Measurements from ENCODE around the gene PAX3. TPM values are rescaled to one million over a fixed set of nuclear protein-coding genes. Genes with fewer than 3 reads are reported as not detected.

The PAX3 gene
- total RNA-seq, 1 experiment from 2014 or later: not detected

DNA sequence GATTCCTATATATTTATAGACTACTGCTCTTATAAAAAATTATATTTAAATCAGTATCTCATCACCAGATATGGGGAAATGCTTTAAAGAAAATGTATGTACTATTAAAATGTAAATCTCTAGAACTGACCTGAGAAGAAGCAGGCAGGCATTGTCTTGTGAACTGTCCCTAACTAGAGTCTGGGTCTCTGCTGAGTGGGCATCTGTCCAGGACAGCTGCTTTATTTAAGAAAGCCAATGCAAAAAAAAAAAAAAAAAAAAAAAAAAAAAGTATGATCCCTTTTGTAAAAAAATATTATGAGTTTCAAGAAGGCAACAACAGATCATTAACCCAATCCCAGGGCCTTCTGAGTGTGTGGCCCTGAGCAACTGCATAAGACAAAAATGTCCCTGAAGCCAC, 66.0 kb downstream of the PAX3 start:
- no peaks in the 10 kb centered on the region for H3K36me3 ChIP-seq (ENCODE audit: control insufficient read depth in 1 of 2, insufficient read depth in 2 of 2, low read length in 2 of 2)
- CTCF ChIA-PET: no interaction called here
- no peak overlapping the region for H3K4me2 ChIP-seq (ENCODE audit: low read length)
- DNase-seq (ENCODE audit: low read depth, low spot score): no peak
- RAD21 ChIA-PET (ENCODE audit: low non-redundant PET in 1 of 2, low total read pairs in 2 of 2, uncharacterized antibody in 2 of 2, unreplicated experiment in 2 of 2): no interaction called here
- H3K79me2 ChIP-seq (ENCODE audit: insufficient read depth, low read length): no peaks in the 10 kb centered on the region
- no peak overlapping the region for H3K9ac ChIP-seq (ENCODE audit: low read length)
- TF ChIP-seq EZH2 (IDR thresholded peaks at IDR 0.05): no peak
- TF ChIP-seq SP1 (IDR thresholded peaks at IDR 0.05; ENCODE audit: low read depth): no peak
- TF ChIP-seq ELF1 (IDR thresholded peaks at IDR 0.05; ENCODE audit: borderline replicate concordance, low read depth): no peak
- no peak for TF ChIP-seq ZNF274 (IDR thresholded peaks at IDR 0.05; ENCODE audit: low read depth, low read length)
- TF ChIP-seq JUND (IDR thresholded peaks at IDR 0.05): no peak
- no peak for TF ChIP-seq POLR2A (IDR thresholded peaks at IDR 0.05; ENCODE audit: borderline replicate concordance, extremely low read depth, insufficient read depth, insufficient read length)
- TF ChIP-seq, protein P1, sequence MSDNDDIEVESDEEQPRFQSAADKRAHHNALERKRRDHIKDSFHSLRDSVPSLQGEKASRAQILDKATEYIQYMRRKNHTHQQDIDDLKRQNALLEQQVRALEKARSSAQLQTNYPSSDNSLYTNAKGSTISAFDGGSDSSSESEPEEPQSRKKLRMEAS (IDR thresholded peaks at IDR 0.05): no peak
- TF ChIP-seq TCF7L2 (IDR thresholded peaks at IDR 0.05; ENCODE audit: borderline replicate concordance, extremely low read depth, insufficient read depth, insufficient read length): no peak
- TF ChIP-seq YY1 (IDR thresholded peaks at IDR 0.05; ENCODE audit: extremely low read depth, insufficient replicate concordance, low read depth, low read length): no peak
- TF ChIP-seq CBX3 (IDR thresholded peaks at IDR 0.05; ENCODE audit: low read depth): no peak
- no peak overlapping the region for H2AFZ ChIP-seq (ENCODE audit: low read depth, low read length, poor library complexity, severe bottlenecking)
- no peaks in the 10 kb centered on the region for H3K9me3 ChIP-seq (ENCODE audit: control insufficient read depth in 1 of 2, insufficient read depth in 1 of 2, low read depth in 1 of 2, low read length in 2 of 2)
- ATAC-seq: no peak
- POLR2A ChIA-PET: no interaction called here
- no peaks in the 10 kb centered on the region for H3K4me1 ChIP-seq (ENCODE audit: control insufficient read depth in 1 of 2, insufficient read depth in 2 of 2, low read length in 2 of 2)
- BruUV-seq (replicated peaks): no TSS peak
- H4K20me1 ChIP-seq (ENCODE audit: insufficient read depth): no peaks in the 10 kb centered on the region
- H3K27ac ChIP-seq (ENCODE audit: low read depth, low read length): no peak overlapping the region
- no peak overlapping the region for H3K4me3 ChIP-seq (replicated peaks in 1 of 2; ENCODE audit: low read depth in 1 of 2, low read length in 2 of 2)
- H3K9me2 ChIP-seq (ENCODE audit: insufficient read depth): no peaks in the 10 kb centered on the region
- peaks cover 40% of the 10 kb centered on the region for H3K27me3 ChIP-seq (ENCODE audit: insufficient read depth, low read length)
- intact Hi-C loops (cut with micrococcal nuclease): no loop called here

GRCh38 chr2:222232372-222232771, 66.4 kb downstream of the PAX3 start:
- no peak overlapping the region for H3K9ac ChIP-seq (ENCODE audit: low read length)
- ChIA-PET POLR2A (no interaction called here), CTCF (no interaction called here), RAD21 (ENCODE audit: low non-redundant PET in 1 of 2, low total read pairs in 2 of 2, uncharacterized antibody in 2 of 2, unreplicated experiment in 2 of 2) (no interaction called here)
- H3K36me3 ChIP-seq (ENCODE audit: control insufficient read depth in 1 of 2, insufficient read depth in 2 of 2, low read length in 2 of 2): no peaks in the 10 kb centered on the region
- H3K79me2 ChIP-seq (ENCODE audit: insufficient read depth, low read length): no peaks in the 10 kb centered on the region
- no peaks in the 10 kb centered on the region for H3K9me3 ChIP-seq (ENCODE audit: control insufficient read depth in 1 of 2, insufficient read depth in 1 of 2, low read depth in 1 of 2, low read length in 2 of 2)
- no peak for DNase-seq (ENCODE audit: low read depth, low spot score)
- no peak overlapping the region for H3K4me3 ChIP-seq (replicated peaks in 1 of 2; ENCODE audit: low read depth in 1 of 2, low read length in 2 of 2)
- no peak for ATAC-seq
- H4K20me1 ChIP-seq (ENCODE audit: insufficient read depth): no peaks in the 10 kb centered on the region
- H3K4me2 ChIP-seq (ENCODE audit: low read length): no peak overlapping the region
- no peaks in the 10 kb centered on the region for H3K9me2 ChIP-seq (ENCODE audit: insufficient read depth)
- BruUV-seq (replicated peaks): no TSS peak
- H3K27me3 ChIP-seq (ENCODE audit: insufficient read depth, low read length): peaks cover 37% of the 10 kb centered on the region
- H3K4me1 ChIP-seq (ENCODE audit: control insufficient read depth in 1 of 2, insufficient read depth in 2 of 2, low read length in 2 of 2): no peaks in the 10 kb centered on the region
- no peak overlapping the region for H3K27ac ChIP-seq (ENCODE audit: low read depth, low read length)
- H2AFZ ChIP-seq (ENCODE audit: low read depth, low read length, poor library complexity, severe bottlenecking): no peak overlapping the region
- intact Hi-C loops (cut with micrococcal nuclease): no loop called here
- TF ChIP-seq SP1 (IDR thresholded peaks at IDR 0.05; ENCODE audit: low read depth): no peak
- TF ChIP-seq SIN3A (IDR thresholded peaks at IDR 0.05; ENCODE audit: low read depth): no peak
- TF ChIP-seq SRF (IDR thresholded peaks at IDR 0.05; ENCODE audit: low read depth): no peak
- no peak for TF ChIP-seq CEBPB (IDR thresholded peaks at IDR 0.05; ENCODE audit: low read depth)
- TF ChIP-seq FOSL1 (IDR thresholded peaks at IDR 0.05; ENCODE audit: low read depth): no peak
- TF ChIP-seq YY1 (IDR thresholded peaks at IDR 0.05; ENCODE audit: extremely low read depth, insufficient replicate concordance, low read depth, low read length): no peak
- TF ChIP-seq, protein P1 (IDR thresholded peaks at IDR 0.05): no peak
- TF ChIP-seq, protein P2, sequence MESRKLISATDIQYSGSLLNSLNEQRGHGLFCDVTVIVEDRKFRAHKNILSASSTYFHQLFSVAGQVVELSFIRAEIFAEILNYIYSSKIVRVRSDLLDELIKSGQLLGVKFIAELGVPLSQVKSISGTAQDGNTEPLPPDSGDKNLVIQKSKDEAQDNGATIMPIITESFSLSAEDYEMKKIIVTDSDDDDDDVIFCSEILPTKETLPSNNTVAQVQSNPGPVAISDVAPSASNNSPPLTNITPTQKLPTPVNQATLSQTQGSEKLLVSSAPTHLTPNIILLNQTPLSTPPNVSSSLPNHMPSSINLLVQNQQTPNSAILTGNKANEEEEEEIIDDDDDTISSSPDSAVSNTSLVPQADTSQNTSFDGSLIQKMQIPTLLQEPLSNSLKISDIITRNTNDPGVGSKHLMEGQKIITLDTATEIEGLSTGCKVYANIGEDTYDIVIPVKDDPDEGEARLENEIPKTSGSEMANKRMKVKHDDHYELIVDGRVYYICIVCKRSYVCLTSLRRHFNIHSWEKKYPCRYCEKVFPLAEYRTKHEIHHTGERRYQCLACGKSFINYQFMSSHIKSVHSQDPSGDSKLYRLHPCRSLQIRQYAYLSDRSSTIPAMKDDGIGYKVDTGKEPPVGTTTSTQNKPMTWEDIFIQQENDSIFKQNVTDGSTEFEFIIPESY (IDR thresholded peaks at IDR 0.05; ENCODE audit: extremely low read depth, insufficient replicate concordance, low read length): no peak
- TF ChIP-seq, protein P3, sequence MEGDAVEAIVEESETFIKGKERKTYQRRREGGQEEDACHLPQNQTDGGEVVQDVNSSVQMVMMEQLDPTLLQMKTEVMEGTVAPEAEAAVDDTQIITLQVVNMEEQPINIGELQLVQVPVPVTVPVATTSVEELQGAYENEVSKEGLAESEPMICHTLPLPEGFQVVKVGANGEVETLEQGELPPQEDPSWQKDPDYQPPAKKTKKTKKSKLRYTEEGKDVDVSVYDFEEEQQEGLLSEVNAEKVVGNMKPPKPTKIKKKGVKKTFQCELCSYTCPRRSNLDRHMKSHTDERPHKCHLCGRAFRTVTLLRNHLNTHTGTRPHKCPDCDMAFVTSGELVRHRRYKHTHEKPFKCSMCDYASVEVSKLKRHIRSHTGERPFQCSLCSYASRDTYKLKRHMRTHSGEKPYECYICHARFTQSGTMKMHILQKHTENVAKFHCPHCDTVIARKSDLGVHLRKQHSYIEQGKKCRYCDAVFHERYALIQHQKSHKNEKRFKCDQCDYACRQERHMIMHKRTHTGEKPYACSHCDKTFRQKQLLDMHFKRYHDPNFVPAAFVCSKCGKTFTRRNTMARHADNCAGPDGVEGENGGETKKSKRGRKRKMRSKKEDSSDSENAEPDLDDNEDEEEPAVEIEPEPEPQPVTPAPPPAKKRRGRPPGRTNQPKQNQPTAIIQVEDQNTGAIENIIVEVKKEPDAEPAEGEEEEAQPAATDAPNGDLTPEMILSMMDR (IDR thresholded peaks at IDR 0.05 in 2 of 3, conservative IDR thresholded peaks at IDR 0.05 in 1 of 3; ENCODE audit: borderline replicate concordance in 1 of 3, insufficient read depth in 1 of 3, low read depth in 2 of 3, low read length in 2 of 3): no peak
- no peak for TF ChIP-seq JUND (IDR thresholded peaks at IDR 0.05)
